NCI-H526 treated with DMSO at 0.1 percent for 48 hours (cell line): ENCODE data around the gene APC.
"Not testable (repeated sequence)": the region's sequence is repeated elsewhere in the genome, so short reads cannot be mapped to it uniquely, and the experiment has no call there.

Source experiments
- DNase-seq: peaks from one replicate; lab custom pipeline; 2025; lab: John Stamatoyannopoulos, UW

APC gene

DNA sequence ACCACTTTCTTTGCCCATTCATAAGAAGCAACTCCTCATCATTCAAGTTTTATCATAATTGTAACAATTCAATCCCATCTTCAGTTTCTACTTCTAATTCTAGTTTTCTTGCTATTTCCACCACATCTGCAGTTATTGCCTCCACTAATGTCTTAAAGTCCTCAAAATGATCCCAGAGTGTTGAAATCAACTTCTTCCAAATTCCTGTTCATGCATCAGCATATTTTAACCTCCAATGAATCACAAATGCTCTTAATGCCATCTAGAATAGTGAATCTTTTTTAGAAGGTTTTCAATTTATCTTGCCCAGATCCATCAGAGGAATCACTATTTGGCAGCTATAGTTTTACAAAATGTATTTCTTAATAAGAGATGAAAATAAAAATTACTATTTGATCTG lies 120.2 kb downstream of the APC start:
- no peak for DNase-seq

DNA sequence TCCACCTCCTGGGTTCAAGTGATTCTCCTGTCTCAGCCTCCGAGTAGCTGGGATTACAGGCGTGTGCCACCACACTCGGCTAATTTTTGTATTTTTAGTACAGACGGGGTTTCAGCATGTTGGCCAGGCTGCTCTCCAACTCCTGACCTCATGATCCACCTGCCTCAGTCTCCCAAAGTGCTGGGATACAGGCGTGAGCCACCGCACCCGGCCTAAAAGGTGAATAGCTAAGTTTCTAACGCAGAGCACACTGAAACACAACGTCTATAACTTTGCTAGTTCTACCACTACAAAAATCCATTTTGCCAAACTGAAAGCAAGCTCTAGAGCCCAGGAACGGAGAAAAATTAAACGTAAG lies 122.9 kb downstream of the APC start:
- DNase-seq, result not testable (repeated sequence)

DNA sequence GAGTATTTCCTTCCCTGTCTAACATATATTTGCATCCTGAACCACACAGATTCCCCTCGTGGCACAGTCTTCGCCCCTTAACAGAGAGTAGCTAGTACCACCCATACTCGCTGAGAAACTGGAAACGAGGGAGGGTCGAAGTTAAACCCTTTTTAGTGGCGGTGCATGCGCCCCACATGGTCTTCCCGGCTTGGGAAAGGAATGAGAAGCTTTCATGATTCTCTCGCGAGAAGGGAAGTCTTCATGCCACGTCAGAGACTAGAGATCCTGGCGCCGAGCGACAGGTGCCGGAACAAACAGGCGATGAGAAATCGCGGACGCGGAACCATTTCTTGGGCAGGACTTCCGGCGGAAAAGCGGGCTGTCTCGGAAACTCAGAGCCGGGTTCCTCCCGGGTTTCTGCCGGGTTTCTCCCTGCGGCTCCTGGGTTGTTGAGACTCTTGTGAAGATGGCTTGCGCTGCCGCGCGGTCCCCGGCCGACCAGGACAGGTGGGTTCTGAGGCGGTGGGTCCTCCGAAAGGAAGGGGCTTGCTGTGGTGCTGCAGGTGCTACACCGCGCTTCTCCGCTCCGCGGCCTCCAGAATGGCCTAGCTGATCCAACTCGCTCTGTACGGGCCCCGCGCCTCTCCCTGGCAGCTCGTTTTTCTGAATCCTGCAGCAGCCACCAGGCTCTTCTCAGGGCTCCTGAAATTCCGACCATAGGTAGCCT lies 123.4 kb downstream of the APC start, which contains the start of gene SRP19:
Gene SRP19, plus strand, starts transcription at position 359 of the 709 bp plus-strand sequence. Its CDS starts 90 bp downstream, at position 449.
- DNase-seq, result peak; percentile 90

DNA sequence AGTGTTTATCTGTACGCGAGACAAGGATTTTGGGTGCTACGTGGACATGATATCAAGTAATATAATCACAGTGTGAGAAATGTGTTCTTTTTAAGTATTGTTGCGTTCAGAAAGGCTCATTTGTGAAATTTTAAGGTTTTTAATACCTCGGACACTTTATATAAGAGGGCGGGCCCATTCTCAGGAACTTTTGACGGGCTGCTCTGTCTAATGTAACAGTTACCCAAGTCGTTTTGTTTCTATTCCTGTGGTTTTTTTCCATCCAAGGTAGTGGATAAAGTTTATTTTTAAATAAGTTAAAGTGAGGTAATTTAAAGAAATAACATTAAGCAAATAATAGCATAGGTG lies 123.9 kb downstream of the APC start:
- DNase-seq, result no peak

DNA sequence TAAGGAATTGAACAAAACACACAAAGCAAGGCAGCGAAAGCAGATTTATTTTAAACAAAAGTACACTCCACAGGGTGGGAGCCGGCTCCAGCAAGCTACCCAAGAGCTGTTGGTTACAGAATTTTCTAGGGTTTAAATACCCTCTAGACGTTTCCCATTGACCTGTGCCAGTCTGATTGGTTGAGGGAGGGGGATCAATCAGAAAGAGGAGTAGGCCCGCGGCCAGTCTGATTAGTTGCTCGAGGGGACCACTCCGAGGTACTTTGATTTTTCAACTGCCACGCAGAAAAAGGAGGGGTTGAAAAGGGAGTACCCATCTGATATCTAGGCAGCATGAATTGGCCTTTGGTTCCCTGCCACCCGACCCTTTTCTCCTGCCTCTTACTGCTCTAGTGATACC lies 124.4 kb downstream of the APC start:
- DNase-seq, result no peak

DNA sequence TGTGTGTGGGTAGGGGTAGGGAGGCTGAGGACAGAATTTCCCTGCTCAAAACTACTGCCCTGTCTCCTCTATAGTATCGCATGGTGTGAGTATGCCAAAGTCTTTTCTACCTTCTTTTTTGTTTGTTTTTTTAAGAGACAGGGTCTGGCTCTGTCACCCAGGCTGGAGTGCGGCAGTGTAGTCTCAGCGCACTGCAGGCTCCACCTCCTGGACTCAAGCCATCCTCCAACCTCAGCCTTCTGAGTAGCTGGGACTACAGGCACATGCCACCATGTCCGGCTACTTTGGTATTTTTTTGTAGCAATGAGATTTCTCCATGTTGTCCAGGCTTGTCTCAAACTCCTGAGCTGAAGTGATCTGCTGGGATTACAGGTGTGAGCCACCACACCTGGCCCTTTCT lies 125.9 kb downstream of the APC start:
- no peak for DNase-seq

DNA sequence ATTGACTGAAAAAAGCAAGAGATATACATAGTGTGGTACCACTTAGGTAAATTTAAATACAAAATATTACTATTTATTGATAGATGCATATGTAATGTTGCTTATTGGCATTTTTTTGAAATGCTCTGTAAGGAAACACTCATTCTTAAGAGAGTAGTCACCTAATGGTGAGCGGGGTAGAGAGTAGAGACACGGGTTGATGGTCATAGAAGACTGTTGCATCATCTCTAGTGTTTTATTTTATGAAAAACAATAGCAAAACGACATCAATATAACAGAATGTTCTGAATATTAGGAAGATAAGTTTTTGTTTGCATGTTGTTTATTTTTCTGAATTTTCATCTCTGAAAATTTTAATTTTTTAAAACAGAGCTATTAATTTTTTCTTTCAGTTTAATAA lies 127.4 kb downstream of the APC start:
- no peak for DNase-seq

DNA sequence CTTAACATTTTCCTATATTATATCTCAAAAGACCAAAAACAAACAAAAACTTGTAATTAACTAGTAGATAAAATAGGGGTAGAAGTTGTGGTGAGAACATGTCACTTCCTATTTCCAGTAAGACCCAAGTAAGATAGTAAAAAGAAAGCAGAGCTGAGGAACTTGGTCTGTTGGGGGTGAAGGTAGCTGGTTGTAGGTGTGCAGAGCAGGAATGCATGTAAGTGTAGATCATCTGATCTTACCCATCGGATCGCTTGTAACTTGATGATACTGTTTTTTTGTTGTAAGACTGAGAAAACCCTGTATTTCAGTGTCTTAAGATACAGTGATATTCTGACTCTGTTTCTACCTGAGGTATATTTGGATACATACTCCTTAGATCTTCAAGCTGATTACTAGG lies 129.1 kb downstream of the APC start:
- DNase-seq, result no peak

DNA sequence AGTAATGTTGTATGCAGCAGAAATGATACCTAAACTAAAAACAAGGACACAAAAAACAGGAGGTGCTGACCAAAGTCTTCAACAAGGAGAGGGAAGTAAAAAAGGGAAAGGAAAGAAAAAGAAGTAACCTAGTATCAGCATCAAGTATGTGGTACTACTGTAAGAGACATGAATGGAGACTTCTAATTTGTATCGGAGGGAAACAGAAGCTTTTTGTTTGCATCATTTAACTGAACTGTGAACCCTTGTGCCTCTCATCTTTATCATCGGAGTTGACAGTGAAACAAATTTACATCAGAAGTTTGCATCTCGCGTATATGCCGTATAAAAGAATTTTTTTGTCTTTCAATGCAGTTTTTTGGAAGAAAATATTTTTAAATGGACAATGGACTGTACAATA lies 129.7 kb downstream of the APC start:
- DNase-seq, result no peak

DNA sequence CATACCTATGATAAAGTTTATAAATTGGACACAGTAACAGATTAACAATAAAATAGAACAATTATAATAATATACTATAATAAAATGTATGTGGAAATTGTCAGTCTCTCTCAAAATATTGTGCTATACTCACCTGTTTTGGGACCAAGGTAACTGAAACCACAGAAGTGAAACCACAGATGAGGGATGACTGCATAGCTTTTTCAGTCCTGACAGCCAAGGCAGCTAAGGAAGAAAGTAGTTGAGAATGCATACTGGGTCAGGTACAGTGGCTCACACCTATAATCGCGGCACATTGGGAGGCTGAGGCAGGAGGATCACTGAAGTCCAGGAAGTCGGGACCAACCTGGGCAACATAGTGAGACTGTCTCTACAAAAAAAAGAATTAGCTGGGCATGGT lies 132.3 kb downstream of the APC start:
- no peak for DNase-seq

DNA sequence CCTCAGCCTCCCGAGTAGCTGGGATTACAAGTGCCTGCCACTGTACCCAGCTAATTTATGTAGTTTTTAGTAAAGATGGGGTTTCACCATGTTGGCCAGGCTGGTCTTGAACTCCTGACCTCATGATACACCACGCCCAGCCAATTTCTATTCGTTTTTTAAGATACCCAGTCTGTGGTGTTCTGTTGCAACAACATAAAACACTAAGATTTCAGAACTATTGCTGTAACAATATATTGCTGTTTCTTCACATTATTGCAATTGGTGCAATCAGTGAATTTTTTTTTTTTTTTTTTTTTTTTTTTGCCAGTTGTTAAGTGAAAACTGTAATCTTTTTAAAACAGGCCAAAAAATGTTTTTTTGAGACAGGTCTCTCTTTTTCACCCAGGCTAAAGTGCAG lies 133.3 kb downstream of the APC start:
- no peak for DNase-seq

DNA sequence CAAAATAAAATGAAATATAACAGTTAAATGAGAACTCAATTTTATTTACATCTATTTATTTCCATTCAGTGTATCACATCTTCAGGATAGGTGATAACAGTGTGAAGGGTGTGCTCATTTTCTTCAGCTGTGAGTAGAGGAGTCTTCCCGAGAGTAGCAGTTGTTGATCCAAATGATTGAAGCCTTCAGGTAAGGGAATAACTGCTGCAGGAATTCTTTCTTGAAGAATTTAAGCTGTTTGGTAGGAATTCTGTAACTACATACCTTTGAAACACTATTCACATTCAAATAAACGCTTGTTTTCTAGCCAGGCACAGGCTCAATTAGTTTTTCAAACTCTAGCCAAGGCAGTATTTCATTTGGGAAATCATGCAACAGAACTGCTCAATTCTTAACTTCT lies 138.7 kb downstream of the APC start:
- DNase-seq, result no peak

DNA sequence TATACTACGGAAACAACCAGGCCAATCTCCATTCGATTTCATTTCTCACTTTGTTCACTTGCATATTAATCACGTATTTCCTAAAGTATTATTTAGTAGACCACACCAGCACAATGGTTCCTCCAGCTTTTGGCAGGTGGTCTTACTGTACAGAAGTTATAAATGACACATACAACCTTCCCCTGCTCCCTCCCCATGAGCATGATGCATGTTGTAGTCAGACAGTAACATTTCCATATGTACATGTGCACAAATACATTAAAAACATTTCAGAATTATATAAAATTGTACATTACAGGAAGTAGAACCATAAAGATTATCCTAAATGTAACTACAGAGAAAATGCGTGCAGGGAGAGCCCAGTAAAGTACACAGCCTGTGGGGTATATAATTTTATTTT lies 140.4 kb downstream of the APC start:
- no peak for DNase-seq

DNA sequence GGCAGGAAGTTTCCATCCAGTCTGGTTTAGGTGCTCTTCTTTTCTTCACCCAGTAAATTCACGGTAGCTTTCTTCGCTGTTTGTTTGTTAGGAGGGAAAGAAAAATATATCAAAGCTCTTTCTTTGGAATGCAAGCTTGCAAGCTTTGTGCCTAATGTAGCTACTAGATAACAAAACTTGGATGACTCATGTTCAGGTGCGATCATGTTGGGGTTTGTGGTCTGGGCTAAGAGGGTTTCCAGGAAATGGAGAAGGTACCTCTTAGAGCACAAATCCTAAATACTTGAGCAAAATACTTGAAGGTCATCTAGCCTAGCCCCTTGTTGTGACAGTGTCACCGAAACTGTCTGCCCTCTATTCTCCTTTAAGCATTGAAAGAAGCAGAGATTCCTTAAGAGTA lies 141.1 kb downstream of the APC start:
- no peak for DNase-seq

DNA sequence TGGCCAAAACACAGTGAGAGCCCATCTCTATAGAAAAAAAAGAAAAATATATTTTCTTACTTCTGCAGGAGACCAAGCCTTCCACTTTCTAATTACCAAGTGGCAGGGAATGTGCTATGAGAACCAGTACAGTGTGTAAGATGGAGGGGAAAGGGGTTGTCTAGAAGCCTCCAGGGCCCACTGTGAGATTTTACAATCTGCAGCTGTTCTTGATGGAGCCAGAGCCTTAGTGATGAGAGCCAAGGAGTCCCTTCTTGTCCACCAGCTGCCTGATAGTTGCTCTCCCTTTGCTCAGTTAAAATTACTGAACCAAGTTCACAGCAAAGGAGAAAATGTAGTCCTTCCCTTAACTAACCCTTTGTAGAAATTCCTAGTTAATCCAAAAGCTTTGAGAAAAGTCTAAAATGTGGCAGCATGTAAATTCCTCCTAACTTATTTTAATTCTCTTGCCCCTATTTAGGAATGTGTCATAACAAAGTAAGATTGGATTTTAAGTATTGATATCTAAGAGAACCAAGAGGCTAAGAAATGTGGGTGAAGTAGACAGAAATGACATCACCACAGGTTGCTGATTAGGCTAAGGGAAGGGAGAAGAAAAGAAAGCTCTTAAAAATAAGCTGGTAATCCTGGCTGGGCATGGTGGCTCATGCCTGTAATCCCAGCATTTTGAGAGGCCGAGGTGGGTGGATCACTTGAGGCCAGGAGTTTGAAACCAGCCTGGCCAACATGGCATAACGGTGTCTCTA lies 142.7 kb downstream of the APC start:
- DNase-seq, result no peak

DNA sequence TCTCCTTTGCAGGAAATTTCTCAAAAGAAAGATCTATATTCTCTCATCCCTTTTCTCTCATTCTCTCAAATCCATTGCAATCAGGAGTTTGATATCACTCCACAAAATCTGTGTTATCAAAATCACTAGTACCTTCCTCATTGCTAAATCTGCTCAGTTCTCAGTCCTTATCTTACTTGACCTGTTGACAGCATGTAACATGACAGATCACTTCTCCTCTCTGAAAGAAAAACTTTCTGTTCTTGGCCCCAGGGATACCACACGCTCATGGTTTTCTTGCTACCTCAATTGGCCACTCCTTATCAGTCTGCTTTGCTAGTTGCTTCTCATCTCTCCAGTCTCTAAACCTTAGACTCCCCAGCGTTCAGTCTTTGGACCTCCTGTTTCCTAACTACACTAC lies 145.5 kb downstream of the APC start:
- no peak for DNase-seq

DNA sequence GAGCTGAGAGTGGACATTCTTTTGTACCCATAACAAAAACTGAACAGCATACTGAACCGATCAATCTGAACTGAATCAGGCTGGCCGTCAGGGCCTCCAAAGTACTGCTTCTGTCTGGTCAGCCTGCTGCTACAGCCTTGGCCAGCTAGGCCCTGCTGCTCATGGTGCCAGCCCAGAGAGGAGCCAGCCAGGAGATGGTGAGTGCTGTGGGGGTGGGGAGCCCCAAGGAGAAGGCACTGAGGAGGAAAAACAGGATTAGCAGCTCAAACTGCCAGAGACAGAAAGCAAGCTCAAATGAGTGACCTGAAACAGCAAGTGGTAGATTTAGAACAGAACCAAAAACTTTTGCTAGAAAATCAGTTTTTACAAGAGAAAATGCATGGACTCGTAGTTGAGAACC lies 147.3 kb downstream of the APC start:
- DNase-seq, result no peak

DNA sequence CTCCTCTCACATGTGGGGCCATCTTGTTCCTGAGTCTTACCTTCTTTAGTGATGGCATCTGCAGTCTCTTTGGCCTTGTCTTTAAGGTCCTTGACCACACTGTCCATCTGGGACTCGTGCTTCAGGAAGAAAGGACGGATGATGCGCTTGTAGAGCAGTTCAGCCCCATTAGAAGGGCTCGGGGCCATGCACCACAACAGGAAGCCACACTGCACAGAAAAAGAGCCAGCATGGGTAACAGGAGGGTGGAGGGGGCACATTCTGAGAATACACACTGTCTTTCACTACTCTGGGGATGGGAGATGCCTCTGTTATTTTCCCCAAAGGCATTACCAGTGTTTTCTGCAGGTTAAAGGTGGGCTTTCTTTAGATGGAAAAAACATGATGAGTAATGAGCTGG lies 149.3 kb downstream of the APC start:
- DNase-seq, result no peak

DNA sequence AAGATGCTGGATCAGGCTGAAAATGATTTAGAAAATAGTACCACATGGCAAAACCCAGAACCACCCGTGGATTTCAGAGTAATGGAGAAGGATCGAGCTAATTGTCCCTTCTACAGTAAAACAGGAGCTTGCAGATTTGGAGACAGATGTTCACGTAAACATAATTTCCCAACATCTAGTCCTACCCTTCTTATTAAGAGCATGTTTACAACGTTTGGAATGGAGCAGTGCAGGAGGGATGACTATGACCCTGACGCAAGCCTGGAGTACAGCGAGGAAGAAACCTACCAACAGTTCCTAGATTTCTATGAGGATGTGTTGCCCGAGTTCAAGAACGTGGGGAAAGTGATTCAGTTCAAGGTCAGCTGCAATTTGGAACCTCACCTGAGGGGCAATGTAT lies 154.4 kb downstream of the APC start:
- not testable (repeated sequence) for DNase-seq

DNA sequence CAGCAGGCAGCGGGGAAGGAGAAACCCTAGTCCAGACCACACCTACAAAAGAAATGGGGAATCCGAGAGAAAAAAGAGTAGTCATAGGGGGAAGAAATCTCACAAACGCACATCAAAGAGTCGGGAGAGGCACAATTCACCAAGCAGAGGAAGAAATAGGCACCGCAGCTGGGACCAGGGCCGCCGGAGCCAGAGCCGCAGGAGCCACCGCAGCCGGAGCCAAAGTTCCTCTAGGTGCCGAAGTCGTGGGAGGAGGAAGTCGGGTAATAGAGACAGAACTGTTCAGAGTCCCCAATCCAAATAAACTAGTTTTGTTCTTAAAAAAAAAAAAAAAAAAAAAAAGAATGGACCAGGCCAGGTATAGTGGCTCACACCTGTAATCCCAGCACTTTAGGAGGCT lies 155.1 kb downstream of the APC start:
- no peak for DNase-seq

DNA sequence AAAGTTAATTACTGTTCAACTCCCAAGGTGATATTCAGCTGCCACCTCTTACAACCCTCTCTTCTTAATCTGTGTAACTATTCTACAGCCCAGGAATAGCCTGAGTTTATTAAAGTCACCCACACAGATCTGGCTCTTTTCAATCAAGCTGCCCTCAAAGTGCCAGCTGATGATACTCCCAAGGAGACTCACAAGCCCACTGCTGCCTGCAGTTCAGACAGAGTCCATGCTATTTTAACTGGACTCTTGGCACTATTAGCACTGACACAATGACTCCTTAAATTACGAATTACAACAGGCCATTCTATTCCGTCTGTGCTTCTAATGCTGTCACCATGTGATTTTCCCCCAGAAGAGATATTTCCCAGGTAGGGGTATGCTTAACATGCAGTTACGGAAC lies 158.0 kb downstream of the APC start:
- DNase-seq, result no peak
